Glomerular endothelial cell (primary cell): Measurements from ENCODE around the gene FILIP1L. TPM values are rescaled to one million over a fixed set of nuclear protein-coding genes. Genes with fewer than 3 reads are reported as not detected.

Experiments used
- DNase-seq: peaks from one replicate; pipeline ENCODE4 v3.0.0-alpha.2; 2011; ENCODE audit warnings: low read depth, low spot score; ENCODE audit errors: extremely low read depth
- total RNA-seq: library from RNA; depleted of rRNA; stranded (reverse); fragments of >200 nt; gene quantifications from 2 replicates; pipeline ENCODE4 v1.2.3, GENCODE V29; 2015

FILIP1L gene
- total RNA-seq, 1 donor from 2014 or later = 70.8 TPM

DNA sequence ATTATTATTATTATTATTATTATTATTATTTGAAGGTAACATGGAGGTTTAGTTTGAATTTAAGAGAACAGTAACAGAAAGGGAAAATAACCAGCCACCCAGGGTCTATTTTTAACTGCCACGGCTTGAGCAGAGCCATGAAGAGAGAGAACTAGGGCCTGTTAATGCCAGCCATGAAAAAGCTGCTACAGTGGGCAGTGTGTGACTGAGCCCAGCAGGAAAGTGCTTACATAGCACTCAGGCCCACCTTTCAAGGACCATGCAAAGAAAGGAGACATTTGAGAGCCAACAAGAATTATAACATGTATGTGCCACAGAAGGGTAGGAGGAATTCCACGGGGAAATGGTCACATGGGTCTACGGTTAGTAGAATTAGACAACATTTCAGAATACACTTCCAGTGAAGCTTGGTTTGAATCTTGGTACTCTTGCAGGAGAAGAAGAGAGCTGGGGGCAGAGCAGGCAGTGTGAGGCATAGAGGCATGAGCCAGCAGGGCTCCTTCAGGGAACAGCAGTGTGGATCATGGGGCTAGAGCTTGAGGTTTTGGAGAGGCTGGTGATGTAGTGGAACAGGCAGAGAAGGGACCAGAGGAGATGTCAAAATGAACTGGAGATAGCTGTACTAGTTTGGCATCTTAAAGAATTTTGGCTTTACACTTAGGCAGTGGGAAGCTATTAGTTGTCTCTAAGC, 155.9 kb downstream of the FILIP1L start:
- no peak for DNase-seq

- no peak for DNase-seq
These were observed 157.0 kb downstream of the FILIP1L start for GRCh38 chr3:99957151-99957796.

DNA sequence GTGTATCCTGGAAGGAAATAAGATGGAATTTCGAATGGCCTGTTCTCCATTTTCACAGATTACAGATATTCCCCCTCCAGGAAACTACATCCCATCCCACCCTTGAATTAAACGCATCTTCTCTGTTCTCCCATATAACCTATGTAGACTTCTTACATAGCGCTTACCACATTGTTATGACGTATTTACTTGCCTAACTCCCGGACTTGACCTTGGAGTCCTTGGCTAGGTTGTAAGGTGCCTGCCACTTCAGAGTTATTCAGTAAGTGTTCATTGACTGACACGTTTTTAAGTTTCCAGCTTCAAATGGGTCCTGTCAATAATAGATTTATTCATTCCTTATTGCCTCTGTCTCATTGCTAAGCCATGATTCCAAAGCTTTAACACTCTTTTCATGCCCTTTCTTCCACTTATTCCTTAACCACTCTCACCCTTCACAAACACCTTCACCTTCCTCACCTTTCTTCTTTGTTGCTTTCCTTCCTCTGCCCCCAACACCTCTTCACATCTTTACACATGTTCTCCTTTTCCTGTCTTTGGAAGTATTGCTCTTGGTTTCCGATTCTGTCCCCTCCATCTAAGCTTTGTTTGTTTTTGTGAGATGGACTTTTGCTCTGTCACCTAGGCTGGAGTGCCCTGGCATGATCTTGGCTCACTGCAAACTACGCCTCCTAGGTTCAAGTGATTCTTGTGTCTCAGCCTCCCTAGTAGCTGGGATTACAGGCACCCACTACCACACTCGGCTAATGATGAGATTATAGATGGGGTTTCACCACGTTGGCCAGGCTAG, 158.3 kb downstream of the FILIP1L start:
- DNase-seq = no peak

DNA sequence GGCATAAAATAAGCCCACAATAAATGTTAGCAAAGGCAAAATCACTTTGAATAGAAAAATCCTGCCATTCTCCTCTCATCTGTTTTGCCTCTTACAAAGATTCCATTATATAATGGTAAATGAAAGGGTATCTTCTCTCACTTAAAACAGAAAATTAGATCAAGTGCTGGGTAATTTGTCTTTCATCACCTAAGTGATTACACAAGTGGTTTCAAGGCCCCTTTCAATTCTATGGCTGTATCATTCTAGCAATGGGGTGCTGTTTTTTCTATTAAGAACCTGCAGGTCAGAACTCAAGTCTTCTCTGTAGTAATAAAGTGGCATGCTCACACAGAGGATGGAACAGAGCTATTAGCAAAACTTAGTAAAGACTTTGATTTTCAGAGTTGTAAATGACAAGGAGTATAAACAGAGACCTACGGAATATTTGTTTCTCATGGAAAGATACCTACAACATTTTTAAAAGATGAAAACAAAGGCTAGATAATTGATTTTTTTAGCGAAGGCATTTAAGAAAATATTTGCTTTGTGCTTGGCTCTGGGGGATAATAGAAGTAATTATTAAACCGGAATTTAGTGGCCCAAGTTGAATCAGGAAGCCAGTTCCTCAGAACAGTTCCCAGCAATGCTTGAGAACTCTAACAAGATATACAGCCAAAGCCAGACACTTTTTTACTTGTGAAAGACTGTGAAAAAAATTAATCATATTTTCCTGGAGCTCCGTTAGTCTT, 159.2 kb downstream of the FILIP1L start:
- DNase-seq = no peak

DNA sequence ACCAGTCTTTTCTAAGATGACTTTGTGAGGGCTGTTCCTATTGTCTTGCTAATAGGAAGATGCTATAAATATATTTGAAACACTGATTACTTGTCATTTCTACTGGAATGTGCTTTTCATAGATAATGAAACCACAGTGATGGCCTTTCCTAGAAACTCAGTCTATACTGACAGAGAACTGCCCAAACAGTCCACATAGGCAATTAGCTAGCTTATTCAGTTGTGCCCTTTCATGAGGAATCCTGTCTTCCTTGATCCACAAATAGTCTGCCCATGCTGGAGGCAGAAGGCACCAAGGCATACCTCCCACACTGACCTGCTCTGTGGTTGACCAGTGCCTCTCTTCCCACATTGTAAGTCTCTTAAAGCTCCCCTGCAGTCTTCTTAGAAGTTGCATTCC, 160.7 kb downstream of the FILIP1L start:
- DNase-seq = no peak

GRCh38 chr3:99952306-99952705, 162.0 kb downstream of the FILIP1L start:
- DNase-seq = no peak

GRCh38 chr3:99951701-99952100, 162.6 kb downstream of the FILIP1L start:
- DNase-seq = no peak

DNA sequence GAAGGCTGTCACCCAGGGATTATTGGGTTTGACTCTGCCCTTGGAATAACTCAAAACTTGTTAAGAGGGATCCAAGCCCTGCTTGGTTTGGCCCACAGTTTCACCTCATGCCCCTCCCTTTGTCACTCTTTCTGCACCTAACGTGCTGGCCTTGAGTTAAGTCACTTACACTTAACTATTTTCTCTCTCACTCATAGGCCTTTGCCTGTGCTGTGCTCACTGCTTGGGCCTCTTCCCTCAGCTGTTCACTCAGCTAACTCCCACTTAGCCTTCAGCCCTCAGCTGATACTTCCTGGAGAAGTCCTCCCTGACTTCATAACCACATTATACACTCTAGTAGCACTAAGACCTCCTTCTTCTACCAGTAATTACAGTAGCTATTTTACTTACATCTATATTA, 163.4 kb downstream of the FILIP1L start:
- no peak for DNase-seq

DNA sequence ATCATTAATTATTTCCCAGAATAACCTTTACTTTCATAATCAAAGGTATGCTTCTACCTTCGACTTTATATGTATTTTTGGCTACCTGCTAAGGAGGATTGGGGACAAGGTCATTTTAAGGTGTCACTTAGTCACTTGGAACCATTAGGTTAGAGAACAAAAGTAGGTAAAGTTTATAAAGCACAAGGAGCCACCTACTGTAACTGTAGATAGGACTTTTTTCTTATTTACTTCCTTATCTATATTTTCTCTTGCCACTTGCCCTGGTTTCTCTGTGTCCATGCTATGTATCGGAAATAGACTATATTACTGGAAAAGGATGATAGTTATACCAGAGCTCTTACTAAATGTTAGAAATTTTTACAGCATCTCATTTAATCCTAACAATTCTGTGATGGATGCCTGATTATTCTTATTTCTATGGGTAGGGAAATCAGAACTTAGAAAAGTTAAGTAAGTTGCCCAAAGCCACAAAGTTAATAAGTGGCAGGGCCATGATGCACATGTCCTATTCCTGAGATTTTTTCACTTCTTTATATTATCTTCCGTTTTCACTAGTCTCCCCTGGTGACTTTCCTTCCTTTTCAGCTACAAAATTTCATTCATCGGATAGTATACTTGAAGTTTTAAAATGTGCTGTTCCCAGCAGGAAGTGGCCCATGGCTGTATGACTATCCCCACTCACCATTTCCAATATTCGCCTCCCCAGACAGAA, 164.2 kb downstream of the FILIP1L start:
- no peak for DNase-seq

- no peak for DNase-seq
These were observed 165.7 kb downstream of the FILIP1L start for GRCh38 chr3:99948467-99949089.

GRCh38 chr3:99947356-99947755, 166.9 kb downstream of the FILIP1L start:
- DNase-seq = no peak

- no peak for DNase-seq
These were observed 168.8 kb downstream of the FILIP1L start for GRCh38 chr3:99945328-99945995.

DNA sequence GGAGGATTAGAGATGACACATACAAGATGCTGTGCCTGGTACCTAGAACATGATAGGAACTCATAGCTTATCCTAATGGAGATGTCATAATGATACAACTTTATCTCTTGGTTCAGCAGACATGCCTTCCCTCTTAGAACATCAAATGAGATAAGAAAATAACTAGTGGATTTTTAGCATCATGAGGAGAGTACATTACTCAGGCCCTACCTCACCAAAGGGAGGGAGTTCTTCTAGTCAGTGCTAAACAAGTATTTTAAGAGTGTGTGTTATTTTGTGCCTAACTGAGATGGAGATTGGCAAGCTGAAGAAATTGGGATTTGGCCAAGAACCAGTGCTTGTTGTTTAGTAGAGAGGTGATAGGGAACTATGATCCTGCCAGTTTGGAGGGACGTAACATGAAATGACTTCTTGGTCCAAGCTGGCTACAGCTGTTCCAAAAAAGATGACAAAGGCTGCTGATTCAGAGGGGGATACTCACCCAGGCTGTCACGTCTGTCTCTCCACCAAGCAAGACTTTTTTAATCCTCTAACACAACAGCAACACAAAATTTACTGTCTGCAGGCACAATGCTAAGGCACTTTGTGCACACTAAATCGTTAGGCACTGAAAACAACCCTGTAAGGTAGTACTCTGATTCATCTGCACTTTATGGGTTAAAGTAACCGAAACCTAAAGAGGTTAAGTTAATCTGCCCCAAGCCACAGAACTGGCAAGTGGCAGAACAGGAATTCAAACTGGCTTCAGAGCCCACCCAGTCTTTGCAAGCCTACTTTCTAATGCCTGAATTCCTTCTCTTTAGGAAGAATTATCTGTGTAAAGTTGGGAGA, 170.2 kb downstream of the FILIP1L start:
- DNase-seq = no peak

GRCh38 chr3:99941211-99941610, 173.1 kb downstream of the FILIP1L start:
- DNase-seq = no peak

- no peak for DNase-seq
These were observed 174.0 kb downstream of the FILIP1L start for GRCh38 chr3:99940350-99940749.

GRCh38 chr3:99939876-99940275, 174.4 kb downstream of the FILIP1L start:
- no peak for DNase-seq

GRCh38 chr3:99938270-99938911, 175.9 kb downstream of the FILIP1L start:
- DNase-seq = no peak
